ENCODE results near the gene SPATA1. TPM values are rescaled to one million over a fixed set of nuclear protein-coding genes. Genes with fewer than 3 reads are reported as not detected.
"Not testable (repeated sequence)": the region's sequence is repeated elsewhere in the genome, so short reads cannot be mapped to it uniquely, and the experiment has no call there.

SPATA1 gene
- total RNA-seq, 2 donors from 2014 or later = 0.14 to 3.6 TPM

DNA sequence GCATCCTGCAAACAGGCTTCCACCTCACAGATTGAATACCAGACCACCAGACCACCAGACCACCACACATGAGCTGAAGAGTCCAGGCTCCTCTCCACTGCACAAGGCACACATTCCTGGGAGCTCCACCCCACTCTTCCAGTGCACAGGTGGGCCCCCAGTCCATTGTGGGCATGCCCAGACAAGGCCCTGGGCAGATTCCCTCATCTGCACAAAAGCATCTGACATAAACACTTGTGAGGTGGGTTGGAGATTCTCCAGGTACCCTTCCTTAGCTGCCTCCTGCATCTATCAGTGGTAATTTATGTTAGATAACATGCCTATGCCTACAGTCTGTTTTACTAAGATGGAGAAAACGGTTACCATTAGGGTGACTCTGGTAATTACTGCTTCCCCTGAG, 79.6 kb downstream of the SPATA1 start:
- no peaks in the 10 kb centered on the region for H3K9me3 ChIP-seq
- no peak overlapping the region for H3K27ac ChIP-seq
- TF ChIP-seq CTCF (IDR thresholded peaks at IDR 0.05) = no peak
- no peaks in the 10 kb centered on the region for H3K4me1 ChIP-seq (ENCODE audit: control insufficient read depth in 1 of 2, low read depth in 2 of 2)
- DNase-seq (ENCODE audit: low spot score) (no peak), ATAC-seq (ENCODE audit: insufficient number of reproducible peaks, low FRiP score, low read depth) (no peak)
- H3K36me3 ChIP-seq = no peaks in the 10 kb centered on the region
- H3K27me3 ChIP-seq (replicated peaks; ENCODE audit: insufficient read depth) = no peaks in the 10 kb centered on the region
- H3K4me3 ChIP-seq = no peak overlapping the region

GRCh38 chr1:84587099-84587498, 80.9 kb downstream of the SPATA1 start:
- ATAC-seq (ENCODE audit: insufficient number of reproducible peaks, low FRiP score, low read depth) (no peak), DNase-seq (ENCODE audit: low spot score) (no peak)
- Histone ChIP-seq H3K4me3 (no peak overlapping the region), H3K9me3 (no peaks in the 10 kb centered on the region), H3K36me3 (no peaks in the 10 kb centered on the region), H3K27me3 (replicated peaks; ENCODE audit: insufficient read depth) (no peaks in the 10 kb centered on the region), H3K27ac (no peak overlapping the region), H3K4me1 (ENCODE audit: control insufficient read depth in 1 of 2, low read depth in 2 of 2) (no peaks in the 10 kb centered on the region)
- no peak for TF ChIP-seq CTCF (IDR thresholded peaks at IDR 0.05)

- DNase-seq (ENCODE audit: low spot score); H3K27ac ChIP-seq; H3K9me3 ChIP-seq; H3K27me3 ChIP-seq (replicated peaks; ENCODE audit: insufficient read depth); H3K4me3 ChIP-seq; ATAC-seq (ENCODE audit: insufficient number of reproducible peaks, low FRiP score, low read depth); H3K36me3 ChIP-seq: not testable (repeated sequence)
- H3K4me1 ChIP-seq (ENCODE audit: control insufficient read depth in 1 of 2, low read depth in 2 of 2) = peaks cover 12 to 25% of the 10 kb centered on the region in 2 donors
Observed at GRCh38 chr1:84594959-84595358, 88.8 kb downstream of the SPATA1 start.

GRCh38 chr1:84597011-84597410, 90.8 kb downstream of the SPATA1 start:
- no peak for TF ChIP-seq CTCF (IDR thresholded peaks at IDR 0.05)
- no peak overlapping the region for H3K4me3 ChIP-seq
- H3K4me1 ChIP-seq (ENCODE audit: control insufficient read depth in 1 of 2, low read depth in 2 of 2) = peaks cover 17 to 32% of the 10 kb centered on the region in 2 donors
- no peak for DNase-seq (ENCODE audit: low spot score)
- peak overlapping the region in 1 of 2 donors; percentile 91 for H3K27ac ChIP-seq
- ATAC-seq (ENCODE audit: insufficient number of reproducible peaks, low FRiP score, low read depth) = no peak
- H3K27me3 ChIP-seq (replicated peaks; ENCODE audit: insufficient read depth) = no peaks in the 10 kb centered on the region
- peaks cover 6% of the 10 kb centered on the region for H3K9me3 ChIP-seq
- no peaks in the 10 kb centered on the region for H3K36me3 ChIP-seq

- no peak for DNase-seq (ENCODE audit: low spot score)
- H3K27me3 ChIP-seq (replicated peaks; ENCODE audit: insufficient read depth) = no peaks in the 10 kb centered on the region
- H3K27ac ChIP-seq = peak overlapping the region; percentile 89 to 91
- TF ChIP-seq CTCF (IDR thresholded peaks at IDR 0.05) = no peak
- no peaks in the 10 kb centered on the region for H3K36me3 ChIP-seq
- H3K4me3 ChIP-seq = no peak overlapping the region
- peaks cover 3% of the 10 kb centered on the region for H3K9me3 ChIP-seq
- ATAC-seq (ENCODE audit: insufficient number of reproducible peaks, low FRiP score, low read depth) = no peak
- H3K4me1 ChIP-seq (ENCODE audit: control insufficient read depth in 1 of 2, low read depth in 2 of 2) = peaks cover 17 to 42% of the 10 kb centered on the region in 2 donors
Observed at GRCh38 chr1:84598418-84598817, 92.2 kb downstream of the SPATA1 start.

Measured in thoracic aorta (tissue), 2 donors.